Non-pigmented ciliary epithelial cell (primary cell): ENCODE results near the gene ZNF74.

Source experiments
- DNase-seq: peaks from one replicate; pipeline ENCODE4 v3.0.0-alpha.2; 2010; ENCODE audit warnings: low read depth

ZNF74 gene

DNA sequence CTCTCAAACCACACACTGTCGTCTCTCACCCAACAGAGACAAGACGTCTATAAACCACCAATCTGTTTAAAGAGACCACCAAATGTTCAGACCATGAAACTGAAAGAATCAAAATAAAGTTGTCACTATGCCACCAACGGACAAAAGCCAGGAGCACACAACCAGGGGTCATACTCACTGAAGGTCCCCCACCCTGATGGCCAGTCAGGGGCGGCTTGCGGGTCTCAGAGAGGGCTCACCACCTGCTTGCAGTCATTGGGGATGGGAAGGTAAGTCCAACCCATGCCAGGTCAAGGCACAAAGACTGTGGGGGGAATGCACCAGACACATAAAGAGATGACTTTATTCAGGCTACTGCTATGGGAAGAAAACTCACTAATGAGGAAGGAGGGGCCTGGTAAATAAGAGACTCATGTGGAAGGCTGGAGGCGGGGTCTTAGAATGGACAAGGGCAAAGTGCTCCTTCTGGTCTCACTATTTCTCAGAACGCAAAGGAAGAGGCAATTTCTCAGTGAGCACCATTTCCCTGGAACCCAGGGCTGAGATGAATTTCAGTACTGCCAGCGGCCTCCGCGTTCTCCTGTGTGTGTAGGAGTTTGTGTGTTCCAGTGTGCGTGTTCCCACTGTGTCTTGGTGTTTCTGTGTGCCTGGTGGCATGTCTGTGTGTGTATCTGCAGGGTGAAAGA lies 26.3 kb downstream of the ZNF74 start:
- no peak for DNase-seq

DNA sequence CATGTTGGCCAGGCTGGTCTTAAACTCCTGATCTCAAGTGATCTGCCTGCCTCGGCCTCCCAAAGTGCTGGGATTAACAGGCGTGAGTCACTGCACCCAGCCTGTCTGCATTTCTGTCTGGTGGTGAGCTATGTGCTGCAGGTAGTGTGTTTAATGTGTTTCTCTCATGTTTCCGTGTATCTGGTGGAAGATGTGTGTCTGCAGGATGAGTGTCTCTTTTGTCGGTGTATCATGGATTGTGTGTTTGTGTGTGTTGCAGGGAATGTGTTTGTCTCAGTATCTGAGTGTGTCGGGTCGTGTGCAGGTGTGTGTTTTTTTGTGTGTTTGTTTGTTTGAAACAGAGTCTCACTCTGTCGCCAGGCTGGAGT lies 27.5 kb downstream of the ZNF74 start:
- no peak for DNase-seq

DNA sequence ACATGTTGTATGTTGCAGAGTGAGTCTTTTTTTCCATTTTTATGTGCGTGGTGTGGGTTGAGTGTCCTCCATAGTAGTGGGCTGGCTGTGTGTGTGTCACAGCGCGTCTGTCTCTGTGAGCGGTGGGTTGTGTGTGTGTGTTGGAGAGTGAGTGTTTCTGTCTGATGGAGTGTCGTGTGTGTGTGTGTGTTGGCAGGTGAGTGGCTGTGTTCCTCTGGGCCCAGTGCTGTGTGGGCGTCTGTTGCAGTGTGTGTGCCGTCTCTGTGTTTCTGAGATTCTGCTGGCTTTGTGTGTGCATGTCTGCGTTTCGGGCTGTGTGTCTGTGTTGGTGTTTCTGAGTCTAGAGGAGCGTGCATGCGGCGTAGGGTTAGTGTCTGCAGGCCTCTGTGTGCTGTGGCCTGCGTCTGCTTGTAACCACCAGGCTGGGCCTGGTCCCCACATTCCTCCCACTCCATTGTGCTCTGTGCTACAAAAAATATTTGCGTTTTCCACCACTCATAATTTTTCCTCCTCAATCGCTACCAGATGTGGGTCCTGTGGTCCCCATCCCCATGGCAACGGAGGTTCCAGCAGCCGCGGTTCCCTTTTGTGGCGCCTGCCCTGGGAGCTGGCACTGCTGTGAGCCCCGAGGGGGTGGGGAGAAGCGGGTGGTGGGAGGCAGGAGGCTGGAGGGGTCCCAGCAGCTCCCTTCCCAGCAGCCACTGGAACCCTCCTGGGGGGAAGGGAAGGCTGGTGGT lies 28.5 kb downstream of the ZNF74 start:
- no peak for DNase-seq

DNA sequence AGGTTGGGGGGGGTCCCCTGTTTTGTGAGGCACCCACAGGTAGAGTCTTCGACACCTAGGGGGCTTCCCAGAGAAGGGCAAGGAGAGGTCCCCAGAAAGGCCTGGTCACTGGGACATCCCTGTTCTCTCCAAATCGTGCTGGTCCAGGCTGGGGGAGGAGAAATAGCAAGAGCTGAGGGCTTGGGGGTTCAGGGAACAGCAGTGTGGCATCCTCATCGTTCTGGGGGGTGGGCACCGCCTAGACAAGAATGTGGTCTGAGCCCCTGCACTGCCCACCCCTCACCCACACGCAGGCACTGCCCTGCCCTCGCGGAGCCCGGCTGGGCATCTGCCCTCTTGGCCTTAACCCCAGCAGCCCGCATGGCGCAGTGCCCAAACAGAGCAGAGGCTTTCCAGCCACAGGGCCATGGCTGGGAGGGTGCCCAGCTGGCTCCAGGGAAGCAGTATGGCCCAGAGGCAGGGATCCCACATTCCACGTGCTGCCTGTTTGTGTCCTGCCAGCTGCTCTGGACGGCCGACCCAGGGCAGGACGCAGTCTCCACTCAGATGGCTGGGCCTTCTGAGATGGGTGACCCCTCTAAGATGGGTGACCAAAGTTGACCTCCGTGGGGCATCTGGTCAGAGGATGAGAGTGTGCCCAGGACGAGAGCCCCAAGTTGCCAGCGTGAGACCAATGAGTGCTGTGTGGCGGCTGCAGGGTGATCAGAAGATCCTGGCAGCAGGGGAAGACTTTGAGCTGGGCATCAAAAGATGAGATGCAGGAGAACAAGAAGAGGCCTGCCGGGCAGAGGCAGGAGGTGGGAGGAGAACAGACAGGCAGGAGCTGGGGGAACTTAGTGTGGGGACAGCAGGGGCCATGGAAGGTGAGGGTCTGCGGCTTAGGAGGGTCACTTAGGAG lies 29.3 kb downstream of the ZNF74 start:
- no peak for DNase-seq

DNA sequence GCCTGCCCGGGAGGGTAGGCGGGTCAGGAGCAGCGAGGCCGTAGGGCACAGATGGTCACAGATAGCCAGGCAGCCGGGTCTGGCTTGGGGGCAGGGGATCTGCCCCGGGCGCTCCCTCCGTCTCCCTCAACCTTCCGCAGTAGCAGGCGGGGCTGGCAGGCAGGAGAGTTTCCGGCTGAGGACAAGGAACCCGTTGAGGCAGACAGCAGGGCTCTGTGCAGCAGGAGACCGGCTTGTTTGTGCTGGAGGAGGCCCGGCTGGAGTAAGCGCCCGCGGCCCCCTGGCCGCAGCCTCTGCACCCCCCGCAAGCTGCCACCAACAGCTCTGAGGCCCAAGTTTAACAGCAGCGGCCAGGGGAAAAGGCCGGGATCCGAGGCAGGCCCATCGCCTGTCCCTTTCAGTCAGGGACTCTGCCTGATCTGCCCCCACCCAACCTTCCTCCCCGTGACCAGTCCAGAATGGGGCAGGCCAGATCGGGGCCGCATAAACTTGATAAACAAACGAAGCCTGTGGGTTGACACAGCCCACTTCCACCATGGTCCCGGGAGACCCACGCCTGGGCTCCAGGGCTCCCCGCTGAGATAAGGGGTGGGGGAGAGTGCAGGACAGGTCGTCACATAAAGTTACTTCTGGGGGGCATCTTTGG lies 30.1 kb downstream of the ZNF74 start:
- DNase-seq = no peak

DNA sequence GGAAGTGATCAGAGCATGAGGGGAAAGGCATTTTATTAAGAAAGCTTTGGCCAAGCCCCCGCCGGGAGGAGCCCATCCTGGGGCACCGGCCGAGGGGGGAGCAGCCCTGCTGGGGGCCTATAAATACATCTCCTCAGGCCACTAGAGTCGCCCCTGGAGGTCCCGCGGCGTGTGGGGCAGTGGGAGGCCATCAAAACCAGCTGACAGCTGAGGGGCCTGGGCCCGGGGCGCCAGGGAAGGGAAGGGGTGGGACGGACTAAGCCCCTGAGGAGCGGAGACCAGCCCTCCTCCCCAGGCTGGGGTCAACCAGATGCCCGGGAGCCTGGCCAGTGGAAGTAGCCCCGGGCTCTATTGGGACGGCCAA lies 30.6 kb downstream of the ZNF74 start:
- DNase-seq = no peak

DNA sequence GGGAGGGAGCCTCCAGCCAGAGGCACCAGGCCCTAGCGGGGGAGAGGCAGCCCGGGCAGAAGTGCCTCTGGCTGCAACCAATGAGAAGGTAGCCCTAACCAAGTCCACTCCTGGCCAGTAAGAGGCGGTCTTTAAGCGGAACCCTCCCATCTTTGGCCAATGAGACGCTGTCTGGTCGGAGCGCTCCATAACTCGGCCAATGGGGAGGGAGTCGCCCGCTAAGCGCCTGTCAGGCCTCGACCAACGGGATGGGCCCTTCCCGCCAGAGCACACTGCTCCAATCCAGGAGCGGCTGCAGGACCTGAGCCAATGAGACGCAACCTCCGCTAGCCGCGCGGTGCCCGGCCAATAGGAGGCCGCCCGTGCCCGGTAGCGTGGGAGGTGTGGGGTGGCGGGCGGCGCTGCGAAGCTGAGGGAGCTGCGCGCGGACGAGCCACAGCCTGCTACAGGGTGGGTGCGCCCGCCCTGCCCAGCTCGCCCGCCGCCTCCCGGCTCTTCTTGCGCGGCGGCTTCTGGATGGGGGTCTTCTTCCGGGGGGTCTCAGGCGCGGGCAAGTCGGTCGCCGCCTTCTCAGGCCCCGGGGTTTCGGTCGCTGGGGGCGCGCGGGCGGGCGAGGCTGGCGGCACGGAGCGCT lies 31.1 kb downstream of the ZNF74 start:
- DNase-seq = no peak

DNA sequence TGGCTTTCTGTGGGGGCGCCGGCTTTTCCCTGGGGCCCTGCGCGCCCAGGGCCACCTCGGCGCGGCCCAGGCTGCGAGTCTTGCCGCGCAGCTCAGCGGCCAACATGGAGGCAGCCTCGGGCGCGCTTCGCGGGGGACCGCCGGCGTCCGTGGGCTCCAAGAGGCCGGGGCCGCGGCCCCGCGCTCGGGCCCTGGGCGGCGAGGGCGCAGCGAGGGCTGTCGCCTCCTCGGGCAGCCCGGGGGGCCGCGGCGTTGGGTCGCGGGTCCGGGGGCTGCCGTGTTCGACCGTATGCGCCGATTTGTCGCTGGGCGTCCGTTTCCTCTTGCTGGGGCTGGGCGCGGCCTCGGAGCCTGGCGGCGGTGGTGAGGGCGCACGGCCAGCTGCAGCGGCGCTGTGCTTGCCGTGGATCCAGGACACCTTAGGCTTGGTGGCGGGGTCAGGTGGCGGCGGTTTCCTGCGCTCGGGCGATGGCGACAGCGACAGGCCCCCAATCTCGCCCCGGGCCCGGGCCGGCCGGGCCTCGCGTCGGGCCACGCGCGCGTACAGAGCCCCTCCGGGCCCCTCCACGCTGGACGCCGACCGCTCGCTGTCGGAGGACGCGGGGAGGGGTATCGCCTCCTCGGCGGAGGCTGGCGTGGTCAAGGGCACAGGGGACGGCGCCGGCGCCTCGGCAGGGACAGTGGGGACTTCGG lies 31.8 kb downstream of the ZNF74 start:
- no peak for DNase-seq

DNA sequence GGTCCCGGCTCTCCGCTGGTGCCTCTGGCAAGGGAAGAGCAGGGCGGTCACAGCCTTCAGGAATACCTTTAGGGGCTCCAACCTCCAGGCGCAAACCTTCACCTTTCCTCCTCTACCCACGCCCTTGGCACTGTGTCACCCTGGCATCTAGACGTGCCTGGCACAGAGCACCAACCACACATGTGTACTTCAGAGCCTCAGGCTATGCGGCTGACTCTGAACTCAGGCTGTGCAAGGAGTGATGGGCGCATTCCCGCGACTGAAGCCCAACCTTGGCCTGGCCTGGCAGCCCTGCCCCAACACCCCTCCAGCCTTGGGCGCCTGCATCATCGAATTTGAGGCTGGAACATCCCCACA lies 32.3 kb downstream of the ZNF74 start:
- DNase-seq = no peak

DNA sequence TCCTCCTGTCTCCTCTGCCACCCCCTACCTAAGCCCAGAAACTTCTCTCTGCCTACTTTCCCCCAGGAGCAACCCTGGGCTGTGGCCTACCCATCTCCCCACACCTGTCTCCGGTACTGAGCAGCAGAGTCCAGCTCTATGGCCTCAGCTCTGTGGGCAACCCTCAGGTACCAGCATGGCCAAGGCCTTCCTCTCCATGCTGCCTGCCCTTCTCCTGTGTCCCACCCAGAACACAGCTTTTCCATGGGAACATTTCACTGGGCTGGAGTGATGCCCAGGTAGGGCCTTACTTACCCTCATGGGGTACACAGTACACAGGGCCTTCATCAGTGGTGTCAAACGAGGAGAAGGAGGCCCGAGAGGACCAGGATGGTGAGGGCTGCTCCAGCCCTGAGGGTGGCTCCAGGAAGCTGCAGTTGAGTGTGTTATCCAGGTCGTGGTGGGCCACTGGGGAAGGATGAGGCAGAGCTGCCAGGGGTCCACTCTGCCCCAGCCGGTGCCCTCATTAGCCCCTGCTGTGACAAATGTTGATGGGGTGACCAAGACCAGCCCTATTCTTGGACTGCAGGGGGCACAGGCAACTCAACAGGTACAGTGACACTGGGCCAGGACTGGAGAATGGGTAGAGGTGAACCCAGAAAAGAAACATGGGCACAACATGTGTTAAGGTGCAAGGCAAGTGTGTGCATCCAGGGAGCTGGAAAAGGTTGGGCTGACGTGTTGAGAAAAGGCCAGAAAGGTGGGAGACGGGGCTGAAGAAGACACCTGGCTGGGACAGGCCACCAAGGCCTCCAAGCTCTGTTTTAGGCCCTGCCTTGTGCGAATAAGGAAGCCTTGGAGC lies 33.4 kb downstream of the ZNF74 start:
- DNase-seq = no peak

DNA sequence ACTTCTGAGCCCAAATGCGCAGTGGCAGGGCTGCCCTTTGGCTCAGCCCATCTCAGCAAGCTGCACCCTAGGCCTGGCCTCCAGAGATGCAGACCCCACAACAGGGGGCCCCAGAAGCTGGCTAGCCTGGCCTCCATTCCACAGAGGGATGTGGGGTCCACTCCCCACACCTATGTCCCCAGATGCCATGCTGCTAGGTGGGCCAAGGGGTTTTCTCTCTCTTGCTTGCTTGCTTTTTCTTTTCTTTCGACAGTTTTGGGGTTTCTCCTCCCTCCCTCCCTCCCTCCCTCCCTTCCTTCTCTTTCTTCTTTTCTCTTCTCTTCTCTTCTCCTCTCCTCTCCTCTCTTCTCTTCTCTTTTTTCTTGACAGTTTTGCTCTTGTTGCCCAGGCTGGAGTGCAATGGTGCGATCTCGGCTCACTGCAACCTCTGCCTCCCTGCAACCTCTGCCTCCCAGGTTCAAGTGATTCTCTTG lies 34.0 kb downstream of the ZNF74 start:
- DNase-seq = no peak

DNA sequence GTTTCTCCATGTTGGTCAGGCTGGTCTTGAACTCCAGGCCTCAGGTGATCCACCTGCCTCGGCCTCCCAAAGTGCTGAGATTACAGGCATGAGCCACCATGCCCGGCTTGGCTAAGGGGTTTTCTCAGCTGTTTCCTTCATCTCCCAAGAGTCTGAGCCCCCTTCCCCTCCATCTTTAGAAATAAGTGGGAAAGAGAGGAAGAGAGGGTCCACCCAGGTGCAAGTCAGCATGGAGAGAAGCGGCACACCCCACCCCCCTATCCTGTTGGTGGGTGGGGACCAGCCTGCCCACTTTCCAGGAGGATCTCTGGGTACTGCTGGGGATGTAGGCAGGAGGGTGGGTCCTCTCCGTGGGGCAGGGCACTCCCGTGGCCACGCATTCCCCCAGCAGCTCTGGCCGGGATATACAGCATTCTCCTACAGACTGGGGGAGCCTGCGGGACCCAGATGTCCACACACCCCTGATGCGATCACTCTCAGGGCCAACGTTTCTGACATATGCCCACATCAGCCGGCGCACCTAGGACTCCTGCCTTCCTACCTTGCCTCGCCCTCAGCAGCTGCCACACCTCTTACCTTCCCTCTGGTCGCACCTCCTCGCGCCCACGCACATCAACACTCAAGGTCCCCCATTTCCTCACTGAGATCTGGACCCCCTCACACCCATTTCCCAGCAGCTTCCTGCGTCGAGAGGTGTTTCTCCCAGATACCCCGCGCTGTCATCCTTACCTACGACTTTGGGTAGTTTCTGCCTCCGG lies 34.7 kb downstream of the ZNF74 start:
- no peak for DNase-seq

DNA sequence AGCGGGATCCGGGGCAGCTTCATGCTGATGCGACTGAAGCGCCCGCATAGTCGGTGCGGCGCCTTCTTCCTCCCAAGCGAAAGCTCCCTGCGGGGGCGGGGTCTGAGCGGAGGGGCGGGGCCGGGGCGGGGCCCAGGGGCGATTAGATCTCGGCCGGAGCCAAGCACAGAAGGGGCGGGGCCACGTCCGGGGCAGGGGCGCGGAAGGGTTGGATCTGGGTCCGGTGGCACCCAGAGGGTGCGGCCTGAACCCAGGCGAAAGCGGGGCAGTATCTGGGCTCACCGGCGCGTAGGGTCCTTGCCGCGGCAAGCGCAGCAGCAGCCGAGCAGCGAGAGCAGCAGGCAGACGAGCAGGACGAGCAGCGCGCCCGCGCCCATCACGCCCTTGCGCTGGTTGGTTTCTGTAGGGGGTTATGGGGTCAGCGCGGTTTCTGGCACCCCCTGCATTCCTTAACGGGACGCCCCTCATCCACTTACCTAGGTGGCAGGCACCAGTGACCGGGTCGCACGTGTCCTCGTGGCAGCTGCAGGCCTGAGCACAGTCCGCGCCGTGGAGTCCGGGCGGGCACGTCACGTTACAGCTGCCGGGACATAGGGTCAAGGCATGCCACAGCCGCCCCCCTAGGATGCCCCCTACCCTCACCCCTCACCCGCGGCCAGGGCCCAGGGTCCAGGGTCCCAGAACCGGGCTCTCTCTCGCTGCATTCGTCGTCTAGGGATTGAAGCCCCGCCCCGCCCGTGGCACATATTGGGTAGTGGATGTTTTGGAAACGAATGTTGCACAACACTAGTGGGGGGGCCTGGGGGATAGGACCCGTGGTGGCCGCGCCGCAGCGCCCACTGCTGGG lies 35.5 kb downstream of the ZNF74 start:
- DNase-seq = no peak

DNA sequence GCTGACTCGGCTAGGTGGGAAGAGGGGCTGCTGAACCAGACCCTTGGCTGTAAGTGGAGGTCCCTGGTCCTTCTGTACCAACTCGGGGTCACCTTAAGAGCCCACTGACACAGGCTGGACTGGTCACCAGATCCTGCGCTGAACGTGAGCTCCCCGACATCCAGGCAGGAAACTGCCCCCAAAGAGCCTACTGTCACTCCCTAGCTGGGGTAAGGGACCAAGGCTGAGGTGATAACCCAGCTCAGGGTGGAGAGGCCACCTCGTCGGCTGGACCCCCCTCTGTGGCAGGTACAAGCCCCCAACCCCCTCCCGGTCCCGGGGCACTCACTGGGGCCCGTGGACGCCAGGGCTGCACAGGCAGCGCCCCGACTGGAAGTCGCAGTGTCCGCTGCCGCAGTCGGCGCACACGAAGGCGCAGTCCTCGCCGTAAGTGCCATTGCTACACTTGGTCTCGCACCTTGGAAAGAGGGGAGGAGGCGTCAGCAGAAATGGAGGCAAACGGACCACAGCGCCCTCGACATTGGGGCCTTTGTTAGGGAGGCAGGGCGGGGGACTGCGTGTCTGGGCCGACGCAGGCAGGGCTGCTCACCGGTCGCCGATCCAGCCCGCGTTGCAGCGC lies 36.3 kb downstream of the ZNF74 start:
- DNase-seq = no peak

DNA sequence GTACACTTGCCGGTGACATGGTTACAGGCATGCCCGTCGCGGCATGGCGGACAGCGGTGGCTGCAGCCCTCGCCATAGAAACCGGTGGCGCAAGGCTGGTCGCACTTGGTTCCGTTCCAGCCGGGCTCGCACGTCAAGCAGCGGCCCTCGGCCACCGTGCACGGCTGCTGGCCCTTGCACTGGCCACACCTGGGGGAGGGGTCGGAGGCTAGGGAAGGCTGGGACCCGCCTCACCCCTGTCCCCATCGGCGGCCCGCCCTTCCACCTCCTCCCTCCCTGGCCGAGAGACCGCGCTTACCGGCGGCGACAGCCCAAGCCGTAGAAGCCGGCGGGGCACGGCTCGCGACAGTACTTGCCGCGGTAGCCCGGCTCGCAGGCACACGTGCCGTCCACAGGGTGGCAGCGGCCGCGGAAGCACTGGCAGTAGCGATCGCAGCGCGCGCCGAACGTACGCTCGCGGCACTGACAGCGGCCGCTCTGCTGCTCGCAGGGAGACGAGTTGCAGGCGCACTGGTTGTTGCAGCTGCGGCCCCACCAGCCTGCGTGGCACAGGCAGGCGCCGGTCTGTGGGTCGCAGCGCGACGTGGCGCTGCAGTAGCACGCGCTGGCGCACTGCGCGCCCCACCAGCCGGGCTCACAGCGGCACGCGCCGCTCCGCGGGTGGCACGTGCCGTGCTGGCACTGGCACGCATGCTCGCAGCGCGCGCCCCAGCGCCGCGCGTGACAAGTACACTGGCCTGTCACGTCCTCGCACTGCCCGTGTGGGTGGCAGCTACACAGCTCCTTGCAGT lies 37.0 kb downstream of the ZNF74 start:
- no peak for DNase-seq

DNA sequence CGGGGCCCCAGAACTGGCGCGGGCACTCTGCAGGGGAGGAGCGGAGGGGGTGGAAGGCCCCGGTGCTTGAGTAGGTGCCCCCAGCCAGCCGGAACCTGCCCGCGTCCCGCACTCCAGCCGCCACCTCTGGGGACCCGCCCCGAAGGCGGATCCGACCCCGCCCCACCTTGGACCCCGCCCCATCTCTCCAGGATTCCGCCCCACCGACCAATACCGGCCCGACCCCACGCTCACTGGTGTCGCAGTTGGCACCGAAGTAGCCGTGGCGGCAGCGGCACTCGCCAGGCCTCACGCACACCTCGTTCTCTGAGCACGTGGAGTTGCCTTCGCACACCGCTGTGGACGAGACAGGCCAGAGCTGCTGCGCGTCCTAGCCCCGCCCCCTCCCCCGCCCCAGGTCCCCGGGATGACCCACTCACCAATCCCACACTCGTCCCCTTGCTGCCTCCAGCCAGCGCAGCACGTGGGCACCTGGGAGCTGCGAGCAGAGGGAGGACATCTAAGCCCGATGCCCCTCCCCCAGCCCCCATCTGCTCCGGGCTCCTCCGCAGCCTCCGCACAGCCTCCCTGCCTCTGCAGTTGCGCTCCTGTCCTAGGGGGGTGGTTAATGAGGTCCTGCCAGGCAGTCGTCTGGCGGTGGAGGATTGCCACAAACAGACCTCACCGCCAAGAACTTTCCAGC lies 37.7 kb downstream of the ZNF74 start:
- DNase-seq = no peak

DNA sequence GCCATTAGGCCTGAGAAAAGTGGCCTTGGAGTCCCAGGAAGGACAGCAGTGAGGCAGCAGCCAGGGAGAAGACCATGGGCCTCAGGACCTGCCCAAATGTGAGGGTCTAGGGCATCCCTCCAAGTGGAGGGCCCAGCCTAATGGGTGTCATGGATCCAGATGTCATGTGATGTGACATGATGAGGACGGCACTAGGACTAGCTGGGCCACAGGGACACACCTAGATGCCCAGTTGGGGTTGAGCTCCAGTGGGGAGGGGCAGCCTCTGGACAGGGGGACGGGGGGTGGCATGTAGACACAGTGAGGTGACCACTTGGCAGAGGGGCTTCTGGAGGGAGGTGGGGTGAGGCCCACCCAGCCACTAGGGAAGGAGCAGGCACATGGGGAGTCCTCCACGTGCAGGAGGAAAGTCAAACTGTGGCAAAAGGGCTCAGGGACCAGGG lies 38.3 kb downstream of the ZNF74 start:
- no peak for DNase-seq
